Measurements from ENCODE around the gene YIPF2.
A peak's percentile ranks its signal among the peaks of the same experiment; 100 is the strongest.
"Not testable (repeated sequence)": the region's sequence is repeated elsewhere in the genome, so short reads cannot be mapped to it uniquely, and the experiment has no call there.

The YIPF2 gene

GRCh38 chr19:10928563-10929401, at the start of gene YIPF2, which contains the start of gene TIMM29:
Gene YIPF2 (minus strand): TSS chr19:10928639. CDS start chr19:10928410, 229 bp downstream.
Gene TIMM29 (plus strand): TSS chr19:10928811. CDS start chr19:10928823, 12 bp downstream.
- DNase-seq: peak; percentile 99

- no peak for DNase-seq
Observed at GRCh38 chr19:10977742-10978092, 49.3 kb upstream of the YIPF2 start.

- DNase-seq: no peak
Observed at GRCh38 chr19:10976131-10976892, 47.9 kb upstream of the YIPF2 start.

GRCh38 chr19:10975374-10976130, 47.1 kb upstream of the YIPF2 start:
- DNase-seq: peak; percentile 43

GRCh38 chr19:10971107-10971726, 42.8 kb upstream of the YIPF2 start:
- DNase-seq: no peak

GRCh38 chr19:10968527-10969135, 40.2 kb upstream of the YIPF2 start:
- no peak for DNase-seq

GRCh38 chr19:10966809-10967208, 38.4 kb upstream of the YIPF2 start:
- no peak for DNase-seq

GRCh38 chr19:10965398-10965797, 37.0 kb upstream of the YIPF2 start:
- peak; percentile 25 for DNase-seq

GRCh38 chr19:10964903-10965302, 36.5 kb upstream of the YIPF2 start:
- DNase-seq: no peak

- no peak for DNase-seq
Observed at GRCh38 chr19:10963865-10964264, 35.4 kb upstream of the YIPF2 start.

- no peak for DNase-seq
Observed at GRCh38 chr19:10962863-10963262, 34.4 kb upstream of the YIPF2 start.

- DNase-seq: no peak
Observed at GRCh38 chr19:10961073-10961860, 32.8 kb upstream of the YIPF2 start.

GRCh38 chr19:10960314-10961072, 32.1 kb upstream of the YIPF2 start, which contains the start of gene SMARCA4:
Gene SMARCA4 (plus strand): TSS chr19:10961030. CDS start chr19:10984152, 23,122 bp downstream.
- DNase-seq: peak; percentile 95

GRCh38 chr19:10959277-10959968, 31.0 kb upstream of the YIPF2 start:
- not testable (repeated sequence) for DNase-seq

- DNase-seq: no peak
Observed at GRCh38 chr19:10952809-10953208, 24.4 kb upstream of the YIPF2 start.

- peak; percentile 64 for DNase-seq
Observed at GRCh38 chr19:10946958-10947657, 18.7 kb upstream of the YIPF2 start.

- DNase-seq: no peak
Observed at GRCh38 chr19:10945264-10945663, 16.8 kb upstream of the YIPF2 start.

- not testable (repeated sequence) for DNase-seq
Observed at GRCh38 chr19:10943412-10943811, 15.0 kb upstream of the YIPF2 start.

GRCh38 chr19:10941649-10942048, 13.2 kb upstream of the YIPF2 start:
- DNase-seq: not testable (repeated sequence)
